ENCODE data around the gene PSORS1C2. TPM values are rescaled to one million over a fixed set of nuclear protein-coding genes. Genes with fewer than 3 reads are reported as not detected.
A peak's percentile ranks its signal among the peaks of the same experiment; 100 is the strongest.

PSORS1C2 gene
- total RNA-seq, 4 donors from 2014 or later: not detected

DNA sequence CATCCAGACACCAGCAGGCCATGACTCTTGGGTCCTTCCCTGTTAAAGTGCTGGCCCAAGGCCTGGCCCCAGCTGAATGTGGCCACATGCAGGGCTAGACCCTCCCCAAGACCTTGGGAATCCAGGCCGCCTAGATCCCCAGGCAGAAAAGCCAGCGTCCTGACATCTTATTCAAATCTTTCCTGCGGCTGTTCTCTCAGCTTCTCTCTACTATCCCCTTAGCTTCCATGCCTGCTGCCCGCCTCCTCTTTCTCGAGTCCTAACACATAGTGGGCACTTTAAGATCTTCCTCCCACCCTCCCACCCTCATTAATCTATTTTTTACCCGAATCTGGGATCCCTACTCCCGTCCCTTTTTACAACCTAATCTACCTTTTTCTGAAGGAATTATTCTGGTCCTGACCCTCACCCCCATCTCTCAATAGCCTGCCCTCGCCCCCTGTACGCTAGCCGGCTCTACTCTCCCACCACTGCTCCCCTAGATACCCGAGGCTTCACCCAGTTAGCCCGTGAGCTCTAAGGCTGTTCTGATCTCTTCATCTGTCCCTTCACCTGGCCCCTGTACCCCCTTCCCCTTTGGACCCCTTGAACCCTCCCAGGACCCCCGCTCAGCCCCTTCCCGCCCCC, 18.8 kb upstream of the PSORS1C2 start, which contains the start of gene CCHCR1:
TSS of gene CCHCR1 (minus strand) at position 290 of the 627 bp plus-strand sequence. CDS start at position 88, 202 bp downstream.
- intact Hi-C loops (cut with DNase I; ENCODE audit: low total_unique reads): no loop called here
- no peaks in the 10 kb centered on the region for H3K9me3 ChIP-seq
- H3K36me3 ChIP-seq: no peaks in the 10 kb centered on the region
- H3K27me3 ChIP-seq: no peaks in the 10 kb centered on the region
- H3K27ac ChIP-seq: peak within 1 kb of the TSS; percentile 86 to 87
- H3K4me3 ChIP-seq: peak within 1 kb of the TSS; percentile 69 to 78
- TF ChIP-seq, protein P1, sequence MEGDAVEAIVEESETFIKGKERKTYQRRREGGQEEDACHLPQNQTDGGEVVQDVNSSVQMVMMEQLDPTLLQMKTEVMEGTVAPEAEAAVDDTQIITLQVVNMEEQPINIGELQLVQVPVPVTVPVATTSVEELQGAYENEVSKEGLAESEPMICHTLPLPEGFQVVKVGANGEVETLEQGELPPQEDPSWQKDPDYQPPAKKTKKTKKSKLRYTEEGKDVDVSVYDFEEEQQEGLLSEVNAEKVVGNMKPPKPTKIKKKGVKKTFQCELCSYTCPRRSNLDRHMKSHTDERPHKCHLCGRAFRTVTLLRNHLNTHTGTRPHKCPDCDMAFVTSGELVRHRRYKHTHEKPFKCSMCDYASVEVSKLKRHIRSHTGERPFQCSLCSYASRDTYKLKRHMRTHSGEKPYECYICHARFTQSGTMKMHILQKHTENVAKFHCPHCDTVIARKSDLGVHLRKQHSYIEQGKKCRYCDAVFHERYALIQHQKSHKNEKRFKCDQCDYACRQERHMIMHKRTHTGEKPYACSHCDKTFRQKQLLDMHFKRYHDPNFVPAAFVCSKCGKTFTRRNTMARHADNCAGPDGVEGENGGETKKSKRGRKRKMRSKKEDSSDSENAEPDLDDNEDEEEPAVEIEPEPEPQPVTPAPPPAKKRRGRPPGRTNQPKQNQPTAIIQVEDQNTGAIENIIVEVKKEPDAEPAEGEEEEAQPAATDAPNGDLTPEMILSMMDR (IDR thresholded peaks at IDR 0.05): no peak
- TF ChIP-seq POLR2A (IDR thresholded peaks at IDR 0.05): no peak
- H3K4me1 ChIP-seq: no peaks in the 10 kb centered on the region
- no peak for DNase-seq

GRCh38 chr6:31156641-31157040, 17.8 kb upstream of the PSORS1C2 start:
- H3K4me3 ChIP-seq: no peak overlapping the region
- intact Hi-C loops (cut with DNase I; ENCODE audit: low total_unique reads): no loop called here
- no peak overlapping the region for H3K27ac ChIP-seq
- H3K27me3 ChIP-seq: no peaks in the 10 kb centered on the region
- no peaks in the 10 kb centered on the region for H3K4me1 ChIP-seq
- no peaks in the 10 kb centered on the region for H3K36me3 ChIP-seq
- H3K9me3 ChIP-seq: no peaks in the 10 kb centered on the region
- no peak for TF ChIP-seq POLR2A (IDR thresholded peaks at IDR 0.05)
- TF ChIP-seq, protein P1 (IDR thresholded peaks at IDR 0.05): no peak
- DNase-seq: no peak

DNA sequence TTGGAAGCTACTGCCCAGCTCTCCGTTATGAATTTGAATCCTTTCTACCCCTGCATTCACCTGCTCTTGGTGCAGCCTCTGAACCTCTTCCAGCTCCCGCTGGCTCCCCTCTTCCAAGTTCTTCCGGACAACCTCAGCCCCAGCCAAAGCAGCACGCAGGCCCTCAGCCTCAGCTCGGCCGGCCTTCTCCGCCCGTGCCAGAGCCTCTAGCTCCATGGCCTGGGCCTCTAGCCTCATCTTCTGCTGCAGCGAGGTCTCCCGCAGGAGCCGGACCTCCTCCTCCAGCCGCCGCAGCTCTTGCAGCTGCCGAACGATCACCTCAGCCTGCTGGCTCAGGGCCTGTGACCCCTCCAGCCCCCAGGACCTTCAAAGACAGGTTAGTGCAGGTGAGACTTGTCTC, 15.6 kb upstream of the PSORS1C2 start:
- Histone ChIP-seq H3K4me1 (no peaks in the 10 kb centered on the region), H3K27ac (no peak overlapping the region), H3K36me3 (no peaks in the 10 kb centered on the region), H3K4me3 (no peak overlapping the region), H3K9me3 (no peaks in the 10 kb centered on the region), H3K27me3 (no peaks in the 10 kb centered on the region)
- TF ChIP-seq, protein P1 (IDR thresholded peaks at IDR 0.05): no peak
- no peak for TF ChIP-seq POLR2A (IDR thresholded peaks at IDR 0.05)
- intact Hi-C loops (cut with DNase I; ENCODE audit: low total_unique reads): no loop called here
- no peak for DNase-seq

DNA sequence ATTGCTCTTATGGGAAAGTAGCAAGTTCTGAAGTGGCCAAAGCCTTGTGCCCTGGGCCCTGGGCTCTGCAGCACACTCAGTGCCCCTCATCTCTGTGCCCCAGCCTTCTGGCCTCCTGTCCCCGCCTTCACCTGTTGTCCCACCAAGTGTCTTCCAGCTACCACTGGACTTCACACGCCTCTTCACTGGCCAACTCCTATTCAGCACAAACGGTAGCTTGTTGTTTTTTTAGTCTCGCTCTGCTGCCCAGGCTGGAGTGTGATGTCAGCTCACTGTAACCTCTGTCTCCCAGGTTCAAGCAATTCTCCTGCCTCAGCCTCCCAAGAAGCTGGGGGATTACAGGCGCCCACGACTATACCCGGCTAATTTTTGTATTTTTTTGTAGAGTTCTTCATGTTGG, 13.9 kb upstream of the PSORS1C2 start:
- DNase-seq: no peak
- no peaks in the 10 kb centered on the region for H3K9me3 ChIP-seq
- intact Hi-C loops (cut with DNase I; ENCODE audit: low total_unique reads): no loop called here
- H3K27me3 ChIP-seq: no peaks in the 10 kb centered on the region
- no peaks in the 10 kb centered on the region for H3K36me3 ChIP-seq
- H3K27ac ChIP-seq: no peak overlapping the region
- H3K4me1 ChIP-seq: no peaks in the 10 kb centered on the region
- TF ChIP-seq, protein P1 (IDR thresholded peaks at IDR 0.05): no peak
- TF ChIP-seq POLR2A (IDR thresholded peaks at IDR 0.05): no peak
- H3K4me3 ChIP-seq: no peak overlapping the region

- H3K4me3 ChIP-seq: no peak overlapping the region
- no peaks in the 10 kb centered on the region for H3K36me3 ChIP-seq
- H3K4me1 ChIP-seq: no peaks in the 10 kb centered on the region
- H3K27me3 ChIP-seq: no peaks in the 10 kb centered on the region
- no peak overlapping the region for H3K27ac ChIP-seq
- no peaks in the 10 kb centered on the region for H3K9me3 ChIP-seq
- no peak for TF ChIP-seq POLR2A (IDR thresholded peaks at IDR 0.05)
- TF ChIP-seq, protein P1 (IDR thresholded peaks at IDR 0.05): no peak
- DNase-seq: no peak
- intact Hi-C loops (cut with DNase I; ENCODE audit: low total_unique reads): no loop called here
Observed at GRCh38 chr6:31149827-31150447, 11.1 kb upstream of the PSORS1C2 start.
